WTC11 (cell line): ENCODE results near the gene PRSS38.

Experiments used
- ELF4 ChIP-seq: sonication (generic); formaldehyde crosslinking; IDR thresholded peaks from 2 replicates; pipeline ENCODE4 v1.8.1; 2022; ENCODE audit warnings: low read depth, mild to moderate bottlenecking, moderate library complexity, missing genetic modification reagents
- ESRRA ChIP-seq: sonication (generic); formaldehyde crosslinking; IDR thresholded peaks from 2 replicates; pipeline ENCODE4 v1.8.1; 2022; ENCODE audit warnings: mild to moderate bottlenecking, missing genetic modification reagents, borderline replicate concordance
- NFE2L1 ChIP-seq: sonication (generic); formaldehyde crosslinking; IDR thresholded peaks from 2 replicates; pipeline ENCODE4 v1.8.1; 2023; ENCODE audit warnings: missing genetic modification reagents
- RELA ChIP-seq: sonication (generic); formaldehyde crosslinking; IDR thresholded peaks from 2 replicates; pipeline ENCODE4 v1.8.1; 2022; ENCODE audit warnings: missing genetic modification reagents, mild to moderate bottlenecking, borderline replicate concordance
- TEAD4 ChIP-seq: sonication (generic); formaldehyde crosslinking; IDR thresholded peaks from 2 replicates; pipeline ENCODE4 v1.8.0; 2022; ENCODE audit warnings: mild to moderate bottlenecking, missing genetic modification reagents
- TF ChIP-seq, protein P1 (sequence below): sonication (generic); formaldehyde crosslinking; IDR thresholded peaks from 2 replicates; pipeline ENCODE4 v1.8.0; 2022; ENCODE audit warnings: mild to moderate bottlenecking, missing genetic modification reagents
- TF ChIP-seq, protein P2 (sequence below): sonication (generic); formaldehyde crosslinking; IDR thresholded peaks from 2 replicates; pipeline ENCODE4 v1.8.0; 2022; ENCODE audit warnings: mild to moderate bottlenecking, missing genetic modification reagents
- TF ChIP-seq, protein P3 (sequence below): fragments of 200-600 bp; IDR thresholded peaks from 2 replicates; pipeline ENCODE4 v1.8.0; 2022; ENCODE audit warnings: antibody characterized with exemption
- TF ChIP-seq, protein P4 (sequence below): sonication (generic); formaldehyde crosslinking; IDR thresholded peaks from 2 replicates; pipeline ENCODE4 v1.8.1; 2023; ENCODE audit warnings: mild to moderate bottlenecking, missing genetic modification reagents
- TF ChIP-seq, protein P5 (sequence below): sonication (generic); formaldehyde crosslinking; IDR thresholded peaks from 2 replicates; pipeline ENCODE4 v1.8.0; 2023; ENCODE audit warnings: missing genetic modification reagents
- TF ChIP-seq, protein P6 (sequence below): sonication (generic); formaldehyde crosslinking; IDR thresholded peaks from 2 replicates; pipeline ENCODE4 v1.8.1; 2022; ENCODE audit warnings: missing genetic modification reagents, borderline replicate concordance

DNA sequence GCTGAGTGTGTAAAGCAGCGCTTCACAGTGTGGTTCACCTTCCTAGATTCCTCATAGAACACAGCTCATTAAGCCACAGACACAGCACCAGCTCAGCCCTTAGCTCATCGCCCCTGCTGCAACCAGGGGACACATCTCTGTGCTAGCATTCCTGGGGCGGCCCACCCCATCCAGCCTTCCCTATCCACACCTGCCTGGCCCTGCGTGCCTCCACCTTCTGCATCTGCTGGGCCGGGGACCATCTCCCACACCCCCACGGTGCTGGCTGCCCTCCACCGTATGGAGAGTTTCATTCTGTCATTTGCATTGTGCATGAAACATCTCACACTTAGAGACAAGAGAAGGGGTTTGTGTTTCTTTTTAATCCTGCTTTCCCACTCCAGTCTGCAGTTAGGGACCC, 35.8 kb upstream of the PRSS38 start:
- TF ChIP-seq, protein P1, sequence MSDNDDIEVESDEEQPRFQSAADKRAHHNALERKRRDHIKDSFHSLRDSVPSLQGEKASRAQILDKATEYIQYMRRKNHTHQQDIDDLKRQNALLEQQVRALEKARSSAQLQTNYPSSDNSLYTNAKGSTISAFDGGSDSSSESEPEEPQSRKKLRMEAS (CRISPR knock-in tag), result no peak
- TF ChIP-seq, protein P2, sequence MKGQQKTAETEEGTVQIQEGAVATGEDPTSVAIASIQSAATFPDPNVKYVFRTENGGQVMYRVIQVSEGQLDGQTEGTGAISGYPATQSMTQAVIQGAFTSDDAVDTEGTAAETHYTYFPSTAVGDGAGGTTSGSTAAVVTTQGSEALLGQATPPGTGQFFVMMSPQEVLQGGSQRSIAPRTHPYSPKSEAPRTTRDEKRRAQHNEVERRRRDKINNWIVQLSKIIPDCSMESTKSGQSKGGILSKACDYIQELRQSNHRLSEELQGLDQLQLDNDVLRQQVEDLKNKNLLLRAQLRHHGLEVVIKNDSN, result no peak
- TF ChIP-seq ELF4 (CRISPR knock-in tag), result no peak
- TF ChIP-seq, protein P3, sequence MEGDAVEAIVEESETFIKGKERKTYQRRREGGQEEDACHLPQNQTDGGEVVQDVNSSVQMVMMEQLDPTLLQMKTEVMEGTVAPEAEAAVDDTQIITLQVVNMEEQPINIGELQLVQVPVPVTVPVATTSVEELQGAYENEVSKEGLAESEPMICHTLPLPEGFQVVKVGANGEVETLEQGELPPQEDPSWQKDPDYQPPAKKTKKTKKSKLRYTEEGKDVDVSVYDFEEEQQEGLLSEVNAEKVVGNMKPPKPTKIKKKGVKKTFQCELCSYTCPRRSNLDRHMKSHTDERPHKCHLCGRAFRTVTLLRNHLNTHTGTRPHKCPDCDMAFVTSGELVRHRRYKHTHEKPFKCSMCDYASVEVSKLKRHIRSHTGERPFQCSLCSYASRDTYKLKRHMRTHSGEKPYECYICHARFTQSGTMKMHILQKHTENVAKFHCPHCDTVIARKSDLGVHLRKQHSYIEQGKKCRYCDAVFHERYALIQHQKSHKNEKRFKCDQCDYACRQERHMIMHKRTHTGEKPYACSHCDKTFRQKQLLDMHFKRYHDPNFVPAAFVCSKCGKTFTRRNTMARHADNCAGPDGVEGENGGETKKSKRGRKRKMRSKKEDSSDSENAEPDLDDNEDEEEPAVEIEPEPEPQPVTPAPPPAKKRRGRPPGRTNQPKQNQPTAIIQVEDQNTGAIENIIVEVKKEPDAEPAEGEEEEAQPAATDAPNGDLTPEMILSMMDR, result no peak
- TF ChIP-seq, protein P4, sequence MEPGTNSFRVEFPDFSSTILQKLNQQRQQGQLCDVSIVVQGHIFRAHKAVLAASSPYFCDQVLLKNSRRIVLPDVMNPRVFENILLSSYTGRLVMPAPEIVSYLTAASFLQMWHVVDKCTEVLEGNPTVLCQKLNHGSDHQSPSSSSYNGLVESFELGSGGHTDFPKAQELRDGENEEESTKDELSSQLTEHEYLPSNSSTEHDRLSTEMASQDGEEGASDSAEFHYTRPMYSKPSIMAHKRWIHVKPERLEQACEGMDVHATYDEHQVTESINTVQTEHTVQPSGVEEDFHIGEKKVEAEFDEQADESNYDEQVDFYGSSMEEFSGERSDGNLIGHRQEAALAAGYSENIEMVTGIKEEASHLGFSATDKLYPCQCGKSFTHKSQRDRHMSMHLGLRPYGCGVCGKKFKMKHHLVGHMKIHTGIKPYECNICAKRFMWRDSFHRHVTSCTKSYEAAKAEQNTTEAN (CRISPR knock-in tag), result no peak
- no peak for TF ChIP-seq TEAD4
- no peak for TF ChIP-seq RELA (CRISPR knock-in tag)
- TF ChIP-seq ESRRA, result no peak
- TF ChIP-seq NFE2L1 (CRISPR knock-in tag), result no peak
- TF ChIP-seq, protein P5, sequence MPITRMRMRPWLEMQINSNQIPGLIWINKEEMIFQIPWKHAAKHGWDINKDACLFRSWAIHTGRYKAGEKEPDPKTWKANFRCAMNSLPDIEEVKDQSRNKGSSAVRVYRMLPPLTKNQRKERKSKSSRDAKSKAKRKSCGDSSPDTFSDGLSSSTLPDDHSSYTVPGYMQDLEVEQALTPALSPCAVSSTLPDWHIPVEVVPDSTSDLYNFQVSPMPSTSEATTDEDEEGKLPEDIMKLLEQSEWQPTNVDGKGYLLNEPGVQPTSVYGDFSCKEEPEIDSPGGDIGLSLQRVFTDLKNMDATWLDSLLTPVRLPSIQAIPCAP (CRISPR knock-in tag), result no peak
- TF ChIP-seq, protein P6, sequence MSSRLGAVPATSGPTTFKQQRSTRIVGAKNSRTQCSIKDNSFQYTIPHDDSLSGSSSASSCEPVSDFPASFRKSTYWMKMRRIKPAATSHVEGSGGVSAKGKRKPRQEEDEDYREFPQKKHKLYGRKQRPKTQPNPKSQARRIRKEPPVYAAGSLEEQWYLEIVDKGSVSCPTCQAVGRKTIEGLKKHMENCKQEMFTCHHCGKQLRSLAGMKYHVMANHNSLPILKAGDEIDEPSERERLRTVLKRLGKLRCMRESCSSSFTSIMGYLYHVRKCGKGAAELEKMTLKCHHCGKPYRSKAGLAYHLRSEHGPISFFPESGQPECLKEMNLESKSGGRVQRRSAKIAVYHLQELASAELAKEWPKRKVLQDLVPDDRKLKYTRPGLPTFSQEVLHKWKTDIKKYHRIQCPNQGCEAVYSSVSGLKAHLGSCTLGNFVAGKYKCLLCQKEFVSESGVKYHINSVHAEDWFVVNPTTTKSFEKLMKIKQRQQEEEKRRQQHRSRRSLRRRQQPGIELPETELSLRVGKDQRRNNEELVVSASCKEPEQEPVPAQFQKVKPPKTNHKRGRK (CRISPR knock-in tag), result no peak
